HL-60 (cell line): Measurements from ENCODE around the gene SAP30L.

Source experiments
- CTCF ChIP-seq: IDR thresholded peaks from one replicate; pipeline ENCODE4 v1.5.1; 2011; ENCODE audit warnings: low read length, control low read depth, inconsistent platforms; ENCODE audit not compliant: insufficient read depth
- POLR2AphosphoS5 ChIP-seq: IDR thresholded peaks from 2 replicates; pipeline ENCODE4 v1.6.1; 2012; ENCODE audit warnings: low read depth
- REST ChIP-seq: IDR thresholded peaks from 2 replicates; pipeline ENCODE4 v1.6.1; 2012; ENCODE audit warnings: low read depth; ENCODE audit not compliant: insufficient replicate concordance
- SPI1 ChIP-seq: IDR thresholded peaks from 2 replicates; pipeline ENCODE4 v1.6.1; 2012; ENCODE audit warnings: low read depth, mild to moderate bottlenecking, borderline replicate concordance

- TF ChIP-seq POLR2AphosphoS5 (no peak), REST (no peak), CTCF (no peak), SPI1 (no peak)
Measured at GRCh38 chr5:154477382-154478223, 31.8 kb downstream of the SAP30L start.
